ENCODE results near the gene IGSF9. TPM values are rescaled to one million over a fixed set of nuclear protein-coding genes. Genes with fewer than 3 reads are reported as not detected.

The IGSF9 gene
- total and polyA plus RNA-seq, 2 of the 4 experiments (the other 2 are of a cell fraction) = 0.05 TPM; not detected in 1

- Histone ChIP-seq H3K14ac (replicated peaks; ENCODE audit: low read depth, low read length) (no peak overlapping the region), H2AK9ac (replicated peaks; ENCODE audit: low read depth, low read length, poor library complexity) (no peak overlapping the region), H3K79me1 (ENCODE audit: low read depth in 1 of 2, low read length in 2 of 2) (no peaks in the 10 kb centered on the region), H3K56ac (ENCODE audit: extremely low read depth, insufficient read depth, low read length) (no peak overlapping the region), H3K18ac (ENCODE audit: low read depth, low read length) (no peak overlapping the region), H3K36me3 (ENCODE audit: control insufficient read depth, insufficient read depth, low read length) (no peaks in the 10 kb centered on the region), H2BK20ac (ENCODE audit: low read depth, low read length) (no peak overlapping the region), H2BK120ac (ENCODE audit: low read depth, low read length) (no peak overlapping the region), H3K4me3 (ENCODE audit: insufficient read depth, low read depth, low read length) (no peak overlapping the region), H2AK5ac (ENCODE audit: low read depth, low read length) (no peak overlapping the region), H3K4me1 (ENCODE audit: control insufficient read depth, insufficient read depth, low read length) (peaks cover 2% of the 10 kb centered on the region; the same call in 1 of the 2 replicates), H3K9me1 (ENCODE audit: insufficient read depth, low read length) (no peaks in the 10 kb centered on the region), H2BK5ac (ENCODE audit: low read depth, low read length, poor library complexity, severe bottlenecking) (no peak overlapping the region), H2BK15ac (ENCODE audit: low read depth, low read length) (no peak overlapping the region), H4K5ac (ENCODE audit: low read depth, low read length) (no peak overlapping the region), H3K9me3 (ENCODE audit: control insufficient read depth, insufficient read depth, low read length) (no peaks in the 10 kb centered on the region), H3K27me3 (ENCODE audit: control insufficient read depth, insufficient read depth, low read length) (peaks cover 13% of the 10 kb centered on the region), H3K9ac (ENCODE audit: low read depth, low read length) (no peak overlapping the region), H3K23ac (ENCODE audit: low read depth, low read length) (no peak overlapping the region), H3K4ac (ENCODE audit: low read depth, low read length) (no peak overlapping the region), H4K8ac (ENCODE audit: low read depth in 2 of 2, low read length in 2 of 2) (no peak overlapping the region), H4K91ac (ENCODE audit: insufficient read depth, low read depth, low read length) (no peak overlapping the region), H4K20me1 (ENCODE audit: insufficient read depth, low read length) (no peaks in the 10 kb centered on the region), H2AFZ (replicated peaks; ENCODE audit: low read length, poor library complexity) (no peak overlapping the region), H3K4me2 (ENCODE audit: low read depth, low read length) (no peak overlapping the region), H3K27ac (ENCODE audit: insufficient read depth, low read length) (no peak overlapping the region)
- CTCF ChIA-PET = no interaction called here
- POLR2A ChIA-PET (ENCODE audit: unreplicated experiment) = no interaction called here
- BruUV-seq (replicated peaks) = no TSS peak
- ATAC-seq (ENCODE audit: low read depth) (no peak), DNase-seq (no peak)
- in situ Hi-C loops (cut with MboI; ENCODE audit: low sequenced_read_pairs) (no loop called here), dilution Hi-C loops (cut with HindIII; ENCODE audit: low sequenced_read_pairs, unreplicated experiment) (no loop called here), intact Hi-C loops (cut with micrococcal nuclease) (no loop called here)
- 71% methylated on average over 1 of the region's 4 CpGs; no CpG with 5 or more reads in 1 of the 2 experiments for WGBS, 2 experiments (ENCODE audit: extremely low coverage in 2 of 2, insufficient read length in 1 of 2)
- no peak for TF ChIP-seq RFX5 (IDR thresholded peaks at IDR 0.05; ENCODE audit: low read depth, low read length)
- TF ChIP-seq CHD1 (IDR thresholded peaks at IDR 0.05; ENCODE audit: low read depth, low read length) = no peak
- no peak for TF ChIP-seq NFE2L2 (IDR thresholded peaks at IDR 0.05; ENCODE audit: low read depth, low read length)
- TF ChIP-seq SMC3 (IDR thresholded peaks at IDR 0.05; ENCODE audit: low read depth, low read length) = no peak
- TF ChIP-seq RAD21 (IDR thresholded peaks at IDR 0.05; ENCODE audit: low read length) = no peak
These were observed 41.8 kb upstream of the IGSF9 start for GRCh38 chr1:159987186-159987585.

Measured in IMR-90 (cell line).